H9 (cell line): ENCODE results near the gene ENGASE. TPM values are rescaled to one million over a fixed set of nuclear protein-coding genes. Genes with fewer than 3 reads are reported as not detected.

ENCODE experiments used
- DNase-seq: peaks from one replicate; pipeline ENCODE4 v3.0.0-alpha.2; 2017
- H2AFZ ChIP-seq: one replicate; pipeline ENCODE4 v1.6.1; 2013; ENCODE audit warnings: mild to moderate bottlenecking, low read length, control low read depth, moderate library complexity
- H2AK5ac ChIP-seq: 2 replicates; pipeline ENCODE4 v1.6.1; 2013; ENCODE audit warnings: low read length, control low read depth, mixed read lengths; ENCODE audit not compliant: insufficient read length
- H2BK120ac ChIP-seq: one replicate; pipeline ENCODE4 v1.6.1; 2013; ENCODE audit warnings: low read depth, mild to moderate bottlenecking, low read length, control low read depth, inconsistent platforms; ENCODE audit not compliant: poor library complexity, severe bottlenecking
- H2BK12ac ChIP-seq: 2 replicates; pipeline ENCODE4 v1.6.1; 2013; ENCODE audit warnings: low read length, control low read depth, mixed read lengths, low read depth; ENCODE audit not compliant: insufficient read length
- H2BK15ac ChIP-seq: 2 replicates; pipeline ENCODE4 v1.6.1; 2013; ENCODE audit warnings: low read depth, low read length, control low read depth
- H2BK20ac ChIP-seq: one replicate; pipeline ENCODE4 v1.6.1; 2013; ENCODE audit warnings: low read depth, mild to moderate bottlenecking, low read length, control low read depth, inconsistent platforms; ENCODE audit not compliant: poor library complexity, severe bottlenecking
- H2BK5ac ChIP-seq: 2 replicates; pipeline ENCODE4 v1.6.1; 2013; ENCODE audit warnings: low read length, control low read depth, mixed read lengths; ENCODE audit not compliant: insufficient read length
- H3K14ac ChIP-seq: 2 replicates; pipeline ENCODE4 v1.6.1; 2013; ENCODE audit warnings: low read length, control low read depth; ENCODE audit not compliant: insufficient read depth
- H3K18ac ChIP-seq: 2 replicates; pipeline ENCODE4 v1.6.1; 2013; ENCODE audit warnings: low read depth, mild to moderate bottlenecking, mixed read lengths, low read length, control low read depth; ENCODE audit not compliant: insufficient read length
- H3K23ac ChIP-seq: 2 replicates; pipeline ENCODE4 v1.6.1; 2013; ENCODE audit warnings: low read length, control low read depth, mixed read lengths, low read depth; ENCODE audit not compliant: insufficient read length
- H3K23me2 ChIP-seq: 2 replicates; pipeline ENCODE4 v1.6.1; 2013; ENCODE audit warnings: low read depth, mild to moderate bottlenecking, mixed read lengths, low read length, control low read depth; ENCODE audit not compliant: insufficient read length, poor library complexity, severe bottlenecking
- H3K27ac ChIP-seq: 2 replicates; pipeline ENCODE4 v1.5.1; 2013; ENCODE audit warnings: low read length, control low read depth, mixed read lengths, low read depth; ENCODE audit not compliant: insufficient read length
- H3K27me3 ChIP-seq: 2 replicates; pipeline ENCODE4 v1.6.1; 2013; ENCODE audit warnings: low read length, control low read depth, inconsistent platforms; ENCODE audit not compliant: insufficient read depth
- H3K4ac ChIP-seq: 2 replicates; pipeline ENCODE4 v1.6.1; 2013; ENCODE audit warnings: low read depth, mild to moderate bottlenecking, control low read depth, inconsistent platforms, low read length, moderate library complexity
- H3K4me1 ChIP-seq: 2 replicates; pipeline ENCODE4 v1.6.1; 2013; ENCODE audit warnings: low read length, control low read depth, inconsistent platforms; ENCODE audit not compliant: insufficient read depth
- H3K4me2 ChIP-seq: 2 replicates; pipeline ENCODE4 v1.6.1; 2013; ENCODE audit warnings: low read length, control low read depth, mixed read lengths; ENCODE audit not compliant: insufficient read length, insufficient read depth
- H3K56ac ChIP-seq: 2 replicates; pipeline ENCODE4 v1.6.1; 2013; ENCODE audit warnings: low read depth, mild to moderate bottlenecking, mixed read lengths, low read length, control low read depth; ENCODE audit not compliant: insufficient read length
- H3K79me1 ChIP-seq: 2 replicates; pipeline ENCODE4 v1.6.1; 2013; ENCODE audit warnings: low read depth, mild to moderate bottlenecking, moderate library complexity, low read length, control low read depth, inconsistent platforms; ENCODE audit not compliant: insufficient read depth, poor library complexity, severe bottlenecking
- H3K79me2 ChIP-seq: 2 replicates; pipeline ENCODE4 v1.6.1; 2013; ENCODE audit warnings: low read length, control low read depth, inconsistent platforms; ENCODE audit not compliant: insufficient read depth
- H3K9ac ChIP-seq: 2 replicates; pipeline ENCODE4 v1.6.1; 2013; ENCODE audit warnings: low read length, control low read depth, mixed read lengths; ENCODE audit not compliant: insufficient read length; ENCODE audit errors: extremely low read depth
- H3K9me3 ChIP-seq: one replicate; pipeline ENCODE4 v1.6.1; 2013; ENCODE audit warnings: low read depth, low read length, inconsistent platforms; ENCODE audit not compliant: control insufficient read depth
- H3T11ph ChIP-seq: one replicate; pipeline ENCODE4 v1.6.1; 2013; ENCODE audit warnings: mild to moderate bottlenecking, low read length, control low read depth, inconsistent platforms
- H4K20me1 ChIP-seq: one replicate; pipeline ENCODE4 v1.6.1; 2013; ENCODE audit not compliant: control insufficient read depth, insufficient read length, insufficient read depth
- H4K5ac ChIP-seq: 2 replicates; pipeline ENCODE4 v1.6.1; 2013; ENCODE audit warnings: low read depth, mild to moderate bottlenecking, mixed read lengths, low read length, control low read depth; ENCODE audit not compliant: insufficient read length
- H4K8ac ChIP-seq: replicated peaks from 2 replicates; pipeline ENCODE4 v1.6.1; 2013; ENCODE audit warnings: low read length, control low read depth, mixed read lengths, low read depth; ENCODE audit not compliant: insufficient read length
- H4K91ac ChIP-seq: 2 replicates; pipeline ENCODE4 v1.6.1; 2013; ENCODE audit warnings: low read depth, mild to moderate bottlenecking, moderate library complexity, mixed read lengths, low read length, control low read depth; ENCODE audit not compliant: insufficient read length
- H3K27ac Mint-ChIP-seq, 3 experiments: 2 replicates in 2 of 3; 3 replicates in 1 of 3; pipeline ENCODE4 v1.8.0; 2020 to 2021; ENCODE audit warnings: mixed read lengths in 3 of 3, mild to moderate bottlenecking in 1 of 3, moderate library complexity in 1 of 3
- H3K27me3 Mint-ChIP-seq: 2 replicates; pipeline ENCODE4 v1.8.0; 2021; ENCODE audit warnings: low read depth, mild to moderate bottlenecking, moderate library complexity, mixed read lengths
- H3K36me3 Mint-ChIP-seq, 3 experiments: 2 replicates in 2 of 3; 3 replicates in 1 of 3; pipeline ENCODE4 v1.8.0; 2020 to 2021; ENCODE audit warnings: low read depth in 3 of 3, mixed read lengths in 3 of 3; ENCODE audit not compliant: insufficient read depth in 1 of 3
- H3K4me1 Mint-ChIP-seq, 2 experiments: 2 replicates each; pipeline ENCODE4 v1.8.0; 2020; ENCODE audit warnings: mixed read lengths in 2 of 2
- H3K4me3 Mint-ChIP-seq, 2 experiments: 2 replicates in 1 of 2; 3 replicates in 1 of 2; pipeline ENCODE4 v1.8.0; 2020 to 2021; ENCODE audit warnings: mild to moderate bottlenecking in 2 of 2, mixed read lengths in 2 of 2, moderate library complexity in 1 of 2
- H3K9me3 Mint-ChIP-seq, 2 experiments: 2 replicates in 1 of 2; 3 replicates in 1 of 2; pipeline ENCODE4 v1.8.0; 2020; ENCODE audit warnings: mild to moderate bottlenecking in 2 of 2, mixed read lengths in 2 of 2, moderate library complexity in 1 of 2
- WGBS: extraction: QIAGEN DNeasy Blood & Tissue Kit; methylation state at CpG from one replicate; pipeline ENCODE4 v1.1.7; 2013; ENCODE audit warnings: missing lambda C conversion rate, low lambda C conversion rate, mixed read lengths; ENCODE audit not compliant: insufficient read length; ENCODE audit errors: extremely low coverage; 5-methylcytosine and 5-hydroxymethylcytosine counted together
- total RNA-seq: library from RNA; stranded (reverse); gene quantifications from 2 replicates; pipeline ENCODE4 v1.2.1, GENCODE V29; 2021
- TF ChIP-seq, protein P1 (sequence below): fragments of 200-600 bp; sonication (generic); conservative IDR thresholded peaks from 3 replicates; pipeline ENCODE4 v1.8.0; 2021; ENCODE audit warnings: antibody characterized with exemption, mild to moderate bottlenecking

The ENGASE gene
- total RNA-seq, 1 experiment from 2014 or later, result 20.6 TPM

DNA sequence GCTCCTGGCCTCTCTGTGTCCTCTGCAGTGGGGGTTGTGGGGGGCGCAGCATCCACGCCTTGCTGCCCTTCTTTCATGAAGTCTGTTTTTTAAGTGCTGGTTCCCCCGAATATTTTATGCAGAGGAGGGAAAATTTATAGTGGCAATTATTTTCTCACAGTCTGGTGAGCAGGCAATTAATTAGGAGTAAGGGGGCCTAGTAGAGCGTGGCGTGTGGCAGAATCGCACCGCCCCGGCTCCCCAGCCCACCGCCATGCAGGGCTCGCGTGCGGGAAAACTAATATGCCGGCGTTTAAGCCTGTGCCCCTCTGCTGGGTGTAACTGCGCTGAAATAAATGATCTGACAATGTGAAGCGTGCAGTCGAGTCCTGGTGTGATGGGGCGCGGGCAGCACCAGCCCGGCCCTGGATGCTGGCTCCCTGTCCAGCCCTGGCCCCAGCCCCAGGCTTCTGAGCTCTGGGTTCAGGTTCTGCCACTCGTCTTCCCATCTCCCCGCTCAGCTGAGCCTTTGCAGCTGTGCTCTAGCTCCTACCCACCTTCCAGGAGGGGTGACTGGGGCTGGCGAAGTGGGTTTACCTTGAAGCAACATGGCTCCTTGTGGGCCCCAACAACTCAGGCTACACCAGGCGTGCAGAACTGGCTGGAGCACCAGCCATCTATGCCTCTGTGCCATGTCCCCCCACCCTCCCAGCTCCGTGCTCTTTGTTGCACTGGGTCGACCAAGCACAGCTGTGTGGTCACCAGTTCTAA lies 13.8 kb downstream of the ENGASE start:
- Histone ChIP-seq H4K91ac (no peak overlapping the region), H3K4ac (no peak overlapping the region), H4K5ac (no peak overlapping the region), H3T11ph (no peak overlapping the region), H2BK12ac (no peak overlapping the region), H2BK120ac (no peak overlapping the region), H3K79me2 (no peaks in the 10 kb centered on the region), H2BK15ac (no peak overlapping the region), H3K9me3 (no peaks in the 10 kb centered on the region), H4K20me1 (no peaks in the 10 kb centered on the region), H3K18ac (no peak overlapping the region), H3K23ac (no peak overlapping the region), H2AFZ (no peak overlapping the region), H3K14ac (no peak overlapping the region), H2BK5ac (no peak overlapping the region), H2AK5ac (no peak overlapping the region), H2BK20ac (no peak overlapping the region), H3K4me1 (no peaks in the 10 kb centered on the region), H3K79me1 (no peaks in the 10 kb centered on the region), H4K8ac (no peak overlapping the region), H3K4me2 (no peak overlapping the region), H3K56ac (no peak overlapping the region), H3K27me3 (no peaks in the 10 kb centered on the region), H3K27ac (no peak overlapping the region), H3K9ac (no peak overlapping the region), H3K23me2 (no peaks in the 10 kb centered on the region)
- H3K27me3 Mint-ChIP-seq, result no peaks in the 10 kb centered on the region
- H3K4me1 Mint-ChIP-seq, result peaks cover 0 to 3% of the 10 kb centered on the region in 2 experiments; a peak in 2 of 4 replicates
- no peak overlapping the region; a peak in 1 of 5 replicates for H3K4me3 Mint-ChIP-seq
- H3K36me3 Mint-ChIP-seq, result peaks cover 0 to 9% (median 4%) of the 10 kb centered on the region in 3 experiments; a peak in 5 of 7 replicates
- TF ChIP-seq, protein P1, sequence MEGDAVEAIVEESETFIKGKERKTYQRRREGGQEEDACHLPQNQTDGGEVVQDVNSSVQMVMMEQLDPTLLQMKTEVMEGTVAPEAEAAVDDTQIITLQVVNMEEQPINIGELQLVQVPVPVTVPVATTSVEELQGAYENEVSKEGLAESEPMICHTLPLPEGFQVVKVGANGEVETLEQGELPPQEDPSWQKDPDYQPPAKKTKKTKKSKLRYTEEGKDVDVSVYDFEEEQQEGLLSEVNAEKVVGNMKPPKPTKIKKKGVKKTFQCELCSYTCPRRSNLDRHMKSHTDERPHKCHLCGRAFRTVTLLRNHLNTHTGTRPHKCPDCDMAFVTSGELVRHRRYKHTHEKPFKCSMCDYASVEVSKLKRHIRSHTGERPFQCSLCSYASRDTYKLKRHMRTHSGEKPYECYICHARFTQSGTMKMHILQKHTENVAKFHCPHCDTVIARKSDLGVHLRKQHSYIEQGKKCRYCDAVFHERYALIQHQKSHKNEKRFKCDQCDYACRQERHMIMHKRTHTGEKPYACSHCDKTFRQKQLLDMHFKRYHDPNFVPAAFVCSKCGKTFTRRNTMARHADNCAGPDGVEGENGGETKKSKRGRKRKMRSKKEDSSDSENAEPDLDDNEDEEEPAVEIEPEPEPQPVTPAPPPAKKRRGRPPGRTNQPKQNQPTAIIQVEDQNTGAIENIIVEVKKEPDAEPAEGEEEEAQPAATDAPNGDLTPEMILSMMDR, result no peak
- WGBS, result no CpG with 5 or more reads among the region's 26 CpGs
- DNase-seq, result no peak
- H3K27ac Mint-ChIP-seq, result no peak overlapping the region
- no peaks in the 10 kb centered on the region for H3K9me3 Mint-ChIP-seq
